MM.1S (cell line): Measurements from ENCODE around the gene UGGT1.

Experiments
- CTCF ChIP-seq: fragments of 300-600 bp; sonication (generic); IDR thresholded peaks from 2 replicates; pipeline ENCODE4 v1.5.1; 2016; ENCODE audit warnings: antibody characterized with exemption, low read length, mixed read lengths
- EZH2 ChIP-seq: fragments of 300-600 bp; sonication (generic); optimal IDR thresholded peaks from 2 replicates; pipeline ENCODE3; 2017; ENCODE audit warnings: low read depth, mild to moderate bottlenecking, antibody characterized with exemption, low read length, mixed read lengths
- EZH2phosphoT487 ChIP-seq: fragments of 300-600 bp; sonication (generic); IDR thresholded peaks from 2 replicates; pipeline ENCODE4 v1.6.1; 2018; ENCODE audit warnings: antibody characterized with exemption, low read length

DNA sequence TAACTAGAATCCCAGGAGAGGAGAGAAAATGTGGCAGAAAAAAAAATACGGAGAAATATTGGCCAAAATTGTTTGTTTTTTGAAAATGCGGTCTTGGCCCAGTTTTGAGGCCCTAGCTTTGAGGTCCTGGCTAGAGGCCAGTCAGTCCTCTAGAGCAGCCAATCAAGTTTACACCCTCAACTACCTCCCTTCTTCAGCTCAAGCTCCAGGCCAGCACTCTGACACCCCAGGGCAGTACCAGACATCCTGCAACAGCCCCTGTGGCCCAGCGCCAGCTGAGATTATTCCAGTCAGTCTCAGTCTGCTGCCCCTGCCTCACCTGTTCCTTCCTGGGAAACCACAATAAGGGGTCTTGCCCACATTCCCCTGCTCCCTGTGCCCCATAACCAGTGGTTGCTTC, 107.7 kb downstream of the UGGT1 start:
- TF ChIP-seq EZH2 = no peak
- TF ChIP-seq CTCF = no peak
- no peak for TF ChIP-seq EZH2phosphoT487
